Panc1 (cell line): ENCODE measurements around the gene PSMD4. TPM values are rescaled to one million over a fixed set of nuclear protein-coding genes. Genes with fewer than 3 reads are reported as not detected.

Source experiments
- ATAC-seq: fragments of 200-7000 bp; cut with Tn5 transposase; 2 replicates; pipeline ENCODE4 v1.9.1; 2020; ENCODE audit warnings: mild to moderate bottlenecking, moderate library complexity
- BruUV-seq: library from RNA; stranded (reverse); fragments of 400-500 nt; replicated peaks from 2 replicates; lab custom pipeline; 2021; lab: Mats Ljungman, UMichigan
- CTCF ChIA-PET: fragments of 300-600 bp; sonication (Branson Sonifier 250); formaldehyde crosslinking; loops from one replicate; lab custom pipeline; 2022; ENCODE audit warnings: antibody characterized with exemption; lab: Charles Lee
- POLR2A ChIA-PET: fragments of 300-600 bp; sonication (Branson Sonifier 250); formaldehyde crosslinking; loops from one replicate; lab custom pipeline; 2022; ENCODE audit warnings: antibody characterized with exemption; lab: Charles Lee
- DNase-seq: peaks from one replicate; pipeline ENCODE4 v3.0.0-alpha.2; 2010; ENCODE audit warnings: low read depth, low spot score
- H3K27ac ChIP-seq: 2 replicates; pipeline ENCODE4 v1.5.1; 2011; ENCODE audit warnings: mild to moderate bottlenecking, low read length, inconsistent platforms
- H3K27me3 ChIP-seq: fragments of 200-500 bp; sonication (Bioruptor generic); 2 replicates; pipeline ENCODE4 v1.6.0; 2014; ENCODE audit warnings: low read length, inconsistent platforms; ENCODE audit not compliant: control insufficient read depth, insufficient read depth
- H3K36me3 ChIP-seq: fragments of 200-500 bp; sonication (Bioruptor generic); 2 replicates; pipeline ENCODE4 v1.5.1; 2014; ENCODE audit warnings: inconsistent platforms, mild to moderate bottlenecking, low read length, moderate library complexity; ENCODE audit not compliant: control insufficient read depth, insufficient read depth
- H3K4me1 ChIP-seq: 2 replicates; pipeline ENCODE4 v1.5.1; 2011; ENCODE audit warnings: inconsistent platforms, mild to moderate bottlenecking, low read length, moderate library complexity; ENCODE audit not compliant: control insufficient read depth, insufficient read depth
- H3K4me3 ChIP-seq, 2 experiments: 2 replicates each; pipeline ENCODE4 v1.5.1; 2011 to 2012; ENCODE audit warnings: low read depth in 2 of 2, low read length in 2 of 2, mild to moderate bottlenecking in 2 of 2, inconsistent platforms in 1 of 2, moderate library complexity in 1 of 2
- H3K9me3 ChIP-seq: fragments of 200-500 bp; sonication (Bioruptor generic); 2 replicates; pipeline ENCODE4 v1.5.1; 2014; ENCODE audit warnings: low read depth, mild to moderate bottlenecking, inconsistent platforms, low read length, moderate library complexity; ENCODE audit not compliant: control insufficient read depth, insufficient read depth
- POLR2AphosphoS5 ChIP-seq: IDR thresholded peaks from 2 replicates; pipeline ENCODE4 v1.6.1; 2012; ENCODE audit warnings: mild to moderate bottlenecking, low read depth, low read length, moderate library complexity
- REST ChIP-seq, 2 experiments: IDR thresholded peaks; 2 replicates each; pipeline ENCODE4 v1.6.1; 2011 to 2012; ENCODE audit warnings: low read depth in 2 of 2, control low read depth in 1 of 2, low read length in 1 of 2, mild to moderate bottlenecking in 1 of 2, moderate library complexity in 1 of 2; ENCODE audit not compliant: insufficient read depth in 1 of 2
- SIN3A ChIP-seq: IDR thresholded peaks from 2 replicates; pipeline ENCODE4 v1.6.1; 2012; ENCODE audit warnings: low read depth, mild to moderate bottlenecking, low read length, moderate library complexity, borderline replicate concordance; ENCODE audit not compliant: insufficient read depth
- TCF7L2 ChIP-seq: IDR thresholded peaks from 2 replicates; pipeline ENCODE4 v1.6.1; 2011; ENCODE audit warnings: mild to moderate bottlenecking, low read depth, low read length, inconsistent platforms
- in situ Hi-C: cut with HindIII; loops from 2 replicates; pipeline ENCODE4 v1.10.0; 2016; ENCODE audit warnings: low sequenced_read_pairs, low pct_unique_long_range_greater_than_20kb
- intact Hi-C: fragments of 100-400 bp; cut with micrococcal nuclease; formaldehyde crosslinking; loops from one replicate; pipeline ENCODE4 v1.10.0; 2022; ENCODE audit not compliant: unreplicated experiment
- total RNA-seq: library from RNA; stranded (reverse); gene quantifications from one replicate; pipeline ENCODE4 v1.2.1, GENCODE V29; 2021; ENCODE audit not compliant: unreplicated experiment

PSMD4 gene
- total RNA-seq, 1 experiment from 2014 or later = 256 TPM

- no peak for ATAC-seq
- no peak for DNase-seq
- no peaks in the 10 kb centered on the region for H3K27me3 ChIP-seq
- BruUV-seq = no TSS peak
- peaks cover 8% of the 10 kb centered on the region for H3K36me3 ChIP-seq
- H3K9me3 ChIP-seq = no peaks in the 10 kb centered on the region
- in situ Hi-C loops (no loop called here), intact Hi-C loops (no loop called here)
- POLR2A ChIA-PET = interaction anchor here (0.8 kb wide), 1 partner anchor 11 kb away, joined by 3 read pairs; no protein-coding TSS in a partner anchor
- TF ChIP-seq POLR2AphosphoS5 (peak; percentile 54), TCF7L2 (no peak)
- no peak overlapping the region for H3K27ac ChIP-seq
- H3K4me3 ChIP-seq = no peak overlapping the region
- H3K4me1 ChIP-seq = peaks cover 3% of the 10 kb centered on the region; the same call in 1 of the 2 replicates
- CTCF ChIA-PET = interaction anchor here (1.0 kb wide), 1 partner anchor 8 kb away, joined by 8 read pairs; no protein-coding TSS in a partner anchor
Measured at GRCh38 chr1:151292207-151293030, 37.9 kb downstream of the PSMD4 start.

- H3K36me3 ChIP-seq = peaks cover 12% of the 10 kb centered on the region
- ATAC-seq = no peak
- CTCF ChIA-PET = no interaction called here
Measured at GRCh38 chr1:151293093-151293492, 38.6 kb downstream of the PSMD4 start.

More at GRCh38 chr1:151293093-151293492, 38.6 kb downstream of the PSMD4 start:
- H3K4me1 ChIP-seq = peaks cover 3% of the 10 kb centered on the region; the same call in 1 of the 2 replicates
- no peak for DNase-seq
- BruUV-seq = no TSS peak
- no peak overlapping the region for H3K27ac ChIP-seq
- in situ Hi-C loops = no loop called here
- no peak overlapping the region for H3K4me3 ChIP-seq
- no peaks in the 10 kb centered on the region for H3K9me3 ChIP-seq
- POLR2A ChIA-PET = no interaction called here
- no peak for TF ChIP-seq REST (IDR thresholded peaks at IDR 0.05; ENCODE audit: insufficient read depth in 1 of 2, low read depth in 2 of 2, low read length in 1 of 2)
- no peak for TF ChIP-seq SIN3A
- H3K27me3 ChIP-seq = no peaks in the 10 kb centered on the region
- intact Hi-C loops = no loop called here
